HEK293 (cell line): Measurements from ENCODE around the gene CNTNAP5.

Source experiments
- CTCF ChIA-PET: fragments of 350-600 bp; formaldehyde crosslinking; extraction: SDS; loops from one replicate; lab custom pipeline; 2021; ENCODE audit warnings: antibody characterized with exemption; lab: Yijun Ruan, JAX
- POLR2A ChIA-PET: fragments of 300-600 bp; formaldehyde crosslinking; extraction: SDS; loops from one replicate; lab custom pipeline; 2020; ENCODE audit warnings: antibody characterized with exemption, inconsistent platforms; lab: Yijun Ruan, JAX
- H3K27ac ChIP-seq: fragments of 200-500 bp; sonication (Bioruptor generic); 2 replicates; pipeline ENCODE4 v1.5.1; 2014; ENCODE audit warnings: low read depth, low read length, control low read depth, inconsistent platforms; ENCODE audit errors: extremely low read depth
- H3K36me3 ChIP-seq, 2 experiments: fragments of 200-500 bp in 1 of 2; sonication (Bioruptor generic) in 1 of 2; 1 replicate in 1 of 2; 2 replicates in 1 of 2; pipeline ENCODE4 v1.5.1; 2014 to 2017; ENCODE audit warnings: inconsistent platforms in 2 of 2, low read length in 2 of 2; ENCODE audit not compliant: control insufficient read depth in 2 of 2, insufficient read depth in 1 of 2
- H3K4me1 ChIP-seq: fragments of 200-500 bp; sonication (Bioruptor generic); 2 replicates; pipeline ENCODE4 v1.5.1; 2014; ENCODE audit warnings: mild to moderate bottlenecking, low read length, inconsistent platforms; ENCODE audit not compliant: control insufficient read depth, insufficient read depth
- H3K4me3 ChIP-seq: 2 replicates; pipeline ENCODE4 v1.5.1; 2011; ENCODE audit warnings: low read depth, mild to moderate bottlenecking, control low read depth, low read length, moderate library complexity
- H3K9me3 ChIP-seq: fragments of 200-500 bp; sonication (Bioruptor generic); 2 replicates; pipeline ENCODE4 v1.5.1; 2014; ENCODE audit warnings: low read depth, low read length, inconsistent platforms; ENCODE audit not compliant: control insufficient read depth, insufficient read depth
- ATF2 ChIP-seq: fragments of 450-650 bp; formaldehyde crosslinking; IDR thresholded peaks from 2 replicates; pipeline ENCODE4 v1.5.1; 2016; ENCODE audit warnings: missing biosample characterization, missing genetic modification characterization, low read depth
- EGR2 ChIP-seq: fragments of 450-650 bp; formaldehyde crosslinking; IDR thresholded peaks from 2 replicates; pipeline ENCODE4 v1.5.1; 2016; ENCODE audit warnings: low read depth, missing biosample characterization, missing genetic modification characterization
- FEZF1 ChIP-seq: fragments of 450-650 bp; formaldehyde crosslinking; IDR thresholded peaks from 2 replicates; pipeline ENCODE4 v1.5.1; 2016; ENCODE audit warnings: missing biosample characterization, missing genetic modification characterization
- INSM2 ChIP-seq: fragments of 450-650 bp; formaldehyde crosslinking; IDR thresholded peaks from 2 replicates; pipeline ENCODE4 v1.5.1; 2016; ENCODE audit warnings: missing biosample characterization, missing genetic modification characterization
- MYNN ChIP-seq: fragments of 450-650 bp; formaldehyde crosslinking; IDR thresholded peaks from 2 replicates; pipeline ENCODE4 v1.5.1; 2016; ENCODE audit warnings: missing biosample characterization, missing genetic modification characterization, borderline replicate concordance
- PRDM2 ChIP-seq: fragments of 450-650 bp; formaldehyde crosslinking; IDR thresholded peaks from 2 replicates; pipeline ENCODE4 v1.5.1; 2016; ENCODE audit warnings: missing biosample characterization, missing genetic modification characterization, borderline replicate concordance
- ZEB2 ChIP-seq: fragments of 450-650 bp; formaldehyde crosslinking; IDR thresholded peaks from 2 replicates; pipeline ENCODE4 v1.5.1; 2016; ENCODE audit warnings: missing biosample characterization, missing genetic modification characterization
- ZNF114 ChIP-seq: fragments of 450-650 bp; formaldehyde crosslinking; IDR thresholded peaks from 2 replicates; pipeline ENCODE4 v1.5.0; 2017; ENCODE audit warnings: missing biosample characterization, missing genetic modification characterization
- ZNF121 ChIP-seq: fragments of 450-650 bp; formaldehyde crosslinking; IDR thresholded peaks from 2 replicates; pipeline ENCODE4 v1.5.1; 2016; ENCODE audit warnings: missing biosample characterization, missing genetic modification characterization
- ZNF18 ChIP-seq: fragments of 450-650 bp; formaldehyde crosslinking; IDR thresholded peaks from 2 replicates; pipeline ENCODE4 v1.5.1; 2016; ENCODE audit warnings: missing biosample characterization, missing genetic modification characterization
- ZNF274 ChIP-seq, 2 experiments: fragments of 200-500 bp in 1 of 2; fragments of 450-650 bp in 1 of 2; sonication (Bioruptor generic) in 1 of 2; formaldehyde crosslinking in 1 of 2; IDR thresholded peaks; 2 replicates each; pipeline versions ENCODE4 v1.5.1 to v1.6.1; 2014 to 2016; ENCODE audit warnings: borderline replicate concordance in 1 of 2, inconsistent platforms in 1 of 2, low read length in 1 of 2, missing biosample characterization in 1 of 2, missing genetic modification characterization in 1 of 2
- ZNF350 ChIP-seq: fragments of 450-650 bp; formaldehyde crosslinking; IDR thresholded peaks from 2 replicates; pipeline ENCODE4 v1.5.0; 2017; ENCODE audit warnings: missing biosample characterization, mild to moderate bottlenecking, missing genetic modification characterization
- ZNF362 ChIP-seq: fragments of 450-650 bp; formaldehyde crosslinking; IDR thresholded peaks from 2 replicates; pipeline ENCODE4 v1.5.1; 2016; ENCODE audit warnings: missing biosample characterization, missing genetic modification characterization
- ZNF529 ChIP-seq: fragments of 450-650 bp; formaldehyde crosslinking; IDR thresholded peaks from 2 replicates; pipeline ENCODE4 v1.5.1; 2017; ENCODE audit warnings: missing genetic modification characterization, missing biosample characterization; ENCODE audit not compliant: insufficient replicate concordance
- ZNF544 ChIP-seq: fragments of 450-650 bp; formaldehyde crosslinking; IDR thresholded peaks from 2 replicates; pipeline ENCODE4 v1.5.0; 2017; ENCODE audit warnings: missing biosample characterization, missing genetic modification characterization

The CNTNAP5 gene

GRCh38 chr2:124163840-124164239 is 138.8 kb downstream of the CNTNAP5 start:
- CTCF ChIA-PET = no interaction called here

GRCh38 chr2:124165698-124166097 is 140.6 kb downstream of the CNTNAP5 start:
- no peaks in the 10 kb centered on the region for H3K4me1 ChIP-seq
- no peaks in the 10 kb centered on the region for H3K36me3 ChIP-seq
- TF ChIP-seq ZNF121 (tag by site-specific recombination) (no peak), ATF2 (tag by site-specific recombination) (no peak), FEZF1 (tag by site-specific recombination) (no peak), INSM2 (tag by site-specific recombination) (no peak), ZNF544 (tag by site-specific recombination) (no peak), EGR2 (tag by site-specific recombination) (no peak), ZNF350 (tag by site-specific recombination) (no peak), ZNF18 (no peak), ZNF362 (tag by site-specific recombination) (no peak), ZNF274 (IDR thresholded peaks at IDR 0.05; ENCODE audit: low read length) (no peak), ZNF274 (tag by site-specific recombination; IDR thresholded peaks at IDR 0.05; ENCODE audit: borderline replicate concordance) (no peak), ZNF529 (tag by site-specific recombination) (no peak)
- TF ChIP-seq, all 188 proteins: peak for 0
- H3K4me3 ChIP-seq = no peak overlapping the region
- ChIA-PET CTCF (no interaction called here), POLR2A (no interaction called here)
- no peak overlapping the region for H3K27ac ChIP-seq
- H3K9me3 ChIP-seq = no peaks in the 10 kb centered on the region

More at GRCh38 chr2:124163840-124164239, 138.8 kb downstream of the CNTNAP5 start:
- Histone ChIP-seq H3K36me3 (no peaks in the 10 kb centered on the region), H3K9me3 (no peaks in the 10 kb centered on the region), H3K4me3 (no peak overlapping the region), H3K27ac (no peak overlapping the region), H3K4me1 (no peaks in the 10 kb centered on the region)
- POLR2A ChIA-PET = no interaction called here
- TF ChIP-seq ZEB2 = no peak

- no peaks in the 10 kb centered on the region for H3K4me1 ChIP-seq
- CTCF ChIA-PET = no interaction called here
- no peak overlapping the region for H3K27ac ChIP-seq
- no peak overlapping the region for H3K4me3 ChIP-seq
- no peaks in the 10 kb centered on the region for H3K36me3 ChIP-seq
- POLR2A ChIA-PET = no interaction called here
- H3K9me3 ChIP-seq = no peaks in the 10 kb centered on the region
- TF ChIP-seq ZNF114 (tag by site-specific recombination) (no peak), MYNN (tag by site-specific recombination) (no peak), PRDM2 (tag by site-specific recombination) (no peak)
Observed at GRCh38 chr2:124171472-124172063, 146.5 kb downstream of the CNTNAP5 start.
